Body of pancreas (tissue), 4 donors: Measurements from ENCODE around the gene ADORA1.

Source experiments
- POLR2A ChIP-seq, 3 donors: fragments of 450-650 bp; IDR thresholded peaks; one replicate each; pipeline ENCODE4 v1.6.1; 2016; ENCODE audit warnings: antibody characterized with exemption in 3 of 3, mild to moderate bottlenecking in 2 of 3
- TF ChIP-seq, protein P1 (sequence below), 7 experiments: fragments of 450-650 bp in 4 of 7; fragments of 200-600 bp in 3 of 7; sonication (generic) in 3 of 7; IDR thresholded peaks; one replicate each; pipeline ENCODE4 v1.5.1; 2016 to 2019; ENCODE audit warnings: antibody characterized with exemption in 7 of 7

DNA sequence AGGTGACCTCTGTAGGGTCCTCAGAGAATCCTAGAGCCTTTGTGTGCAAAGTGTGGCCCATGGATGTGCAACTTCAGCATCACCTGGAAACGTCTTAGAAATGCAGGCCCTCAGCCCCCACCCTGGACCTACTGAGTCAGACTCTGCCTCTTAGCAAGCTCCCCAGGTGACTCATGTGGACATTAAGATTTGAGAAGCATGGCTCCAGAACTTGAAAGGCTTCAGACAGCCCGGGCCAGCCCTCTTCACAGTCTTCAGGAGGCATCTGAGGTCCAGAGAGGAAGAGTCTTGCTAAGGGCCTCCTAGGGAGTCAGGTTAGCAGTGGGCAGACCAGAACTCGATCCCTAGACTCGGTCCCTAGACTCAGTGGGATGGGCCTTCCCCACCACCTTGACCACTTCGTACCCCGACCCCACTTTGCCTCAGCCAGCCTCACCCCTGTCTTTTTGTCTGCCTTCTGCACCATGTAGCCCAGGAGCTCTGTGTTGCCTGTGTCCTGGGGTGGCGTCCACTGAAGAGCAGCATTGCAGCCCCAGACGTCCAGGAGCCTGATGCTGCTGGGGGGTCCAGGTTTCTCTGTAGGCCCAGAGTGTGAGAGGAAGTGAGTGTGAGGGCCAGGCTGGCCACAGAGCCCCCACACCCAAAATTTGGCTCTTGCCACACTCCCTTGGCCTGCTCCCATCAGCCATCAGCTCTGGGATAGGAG lies 43.3 kb downstream of the ADORA1 start:
- TF ChIP-seq, protein P1, sequence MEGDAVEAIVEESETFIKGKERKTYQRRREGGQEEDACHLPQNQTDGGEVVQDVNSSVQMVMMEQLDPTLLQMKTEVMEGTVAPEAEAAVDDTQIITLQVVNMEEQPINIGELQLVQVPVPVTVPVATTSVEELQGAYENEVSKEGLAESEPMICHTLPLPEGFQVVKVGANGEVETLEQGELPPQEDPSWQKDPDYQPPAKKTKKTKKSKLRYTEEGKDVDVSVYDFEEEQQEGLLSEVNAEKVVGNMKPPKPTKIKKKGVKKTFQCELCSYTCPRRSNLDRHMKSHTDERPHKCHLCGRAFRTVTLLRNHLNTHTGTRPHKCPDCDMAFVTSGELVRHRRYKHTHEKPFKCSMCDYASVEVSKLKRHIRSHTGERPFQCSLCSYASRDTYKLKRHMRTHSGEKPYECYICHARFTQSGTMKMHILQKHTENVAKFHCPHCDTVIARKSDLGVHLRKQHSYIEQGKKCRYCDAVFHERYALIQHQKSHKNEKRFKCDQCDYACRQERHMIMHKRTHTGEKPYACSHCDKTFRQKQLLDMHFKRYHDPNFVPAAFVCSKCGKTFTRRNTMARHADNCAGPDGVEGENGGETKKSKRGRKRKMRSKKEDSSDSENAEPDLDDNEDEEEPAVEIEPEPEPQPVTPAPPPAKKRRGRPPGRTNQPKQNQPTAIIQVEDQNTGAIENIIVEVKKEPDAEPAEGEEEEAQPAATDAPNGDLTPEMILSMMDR (IDR thresholded peaks at IDR 0.05): no peak
- TF ChIP-seq POLR2A (IDR thresholded peaks at IDR 0.05): no peak
